D721Med (cell line): ENCODE results near the gene ZNF195.

Source experiments
- DNase-seq: peaks from one replicate; pipeline ENCODE4 v3.0.0; 2011; ENCODE audit warnings: low spot score; ENCODE audit not compliant: insufficient read length
- FAIRE-seq: peaks from 2 replicates; lab custom pipeline; 2011; peaks lifted over from hg19 to GRCh38; lab: Jason Lieb, UNC
- TF ChIP-seq, protein P1 (sequence below): IDR thresholded peaks from 2 replicates; pipeline ENCODE4 v1.5.1; 2012; ENCODE audit warnings: mild to moderate bottlenecking, control low read depth; ENCODE audit not compliant: insufficient read depth; ENCODE audit errors: missing control alignments

The ZNF195 gene

DNA sequence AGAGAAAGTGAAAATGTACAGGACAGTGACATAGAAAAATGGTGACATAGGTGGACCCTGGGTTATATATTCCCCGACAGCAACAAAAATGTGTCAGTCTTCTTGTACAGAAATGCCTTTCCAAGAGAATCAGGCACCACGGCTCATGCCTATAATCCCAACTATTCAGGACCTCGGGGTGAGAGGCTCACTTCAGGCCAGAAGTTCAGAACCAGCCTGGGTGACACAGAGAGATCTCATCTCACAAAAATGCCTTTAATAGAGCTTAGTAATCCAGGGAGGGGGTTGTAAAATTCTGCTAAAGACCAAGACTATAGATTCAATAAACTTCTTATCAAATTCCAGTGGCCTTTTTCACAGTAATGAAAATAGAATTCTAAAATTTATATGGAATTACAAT, 10.7 kb downstream of the ZNF195 start:
- TF ChIP-seq, protein P1, sequence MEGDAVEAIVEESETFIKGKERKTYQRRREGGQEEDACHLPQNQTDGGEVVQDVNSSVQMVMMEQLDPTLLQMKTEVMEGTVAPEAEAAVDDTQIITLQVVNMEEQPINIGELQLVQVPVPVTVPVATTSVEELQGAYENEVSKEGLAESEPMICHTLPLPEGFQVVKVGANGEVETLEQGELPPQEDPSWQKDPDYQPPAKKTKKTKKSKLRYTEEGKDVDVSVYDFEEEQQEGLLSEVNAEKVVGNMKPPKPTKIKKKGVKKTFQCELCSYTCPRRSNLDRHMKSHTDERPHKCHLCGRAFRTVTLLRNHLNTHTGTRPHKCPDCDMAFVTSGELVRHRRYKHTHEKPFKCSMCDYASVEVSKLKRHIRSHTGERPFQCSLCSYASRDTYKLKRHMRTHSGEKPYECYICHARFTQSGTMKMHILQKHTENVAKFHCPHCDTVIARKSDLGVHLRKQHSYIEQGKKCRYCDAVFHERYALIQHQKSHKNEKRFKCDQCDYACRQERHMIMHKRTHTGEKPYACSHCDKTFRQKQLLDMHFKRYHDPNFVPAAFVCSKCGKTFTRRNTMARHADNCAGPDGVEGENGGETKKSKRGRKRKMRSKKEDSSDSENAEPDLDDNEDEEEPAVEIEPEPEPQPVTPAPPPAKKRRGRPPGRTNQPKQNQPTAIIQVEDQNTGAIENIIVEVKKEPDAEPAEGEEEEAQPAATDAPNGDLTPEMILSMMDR, result no peak
- DNase-seq, result no peak
- FAIRE-seq, result no peak

DNA sequence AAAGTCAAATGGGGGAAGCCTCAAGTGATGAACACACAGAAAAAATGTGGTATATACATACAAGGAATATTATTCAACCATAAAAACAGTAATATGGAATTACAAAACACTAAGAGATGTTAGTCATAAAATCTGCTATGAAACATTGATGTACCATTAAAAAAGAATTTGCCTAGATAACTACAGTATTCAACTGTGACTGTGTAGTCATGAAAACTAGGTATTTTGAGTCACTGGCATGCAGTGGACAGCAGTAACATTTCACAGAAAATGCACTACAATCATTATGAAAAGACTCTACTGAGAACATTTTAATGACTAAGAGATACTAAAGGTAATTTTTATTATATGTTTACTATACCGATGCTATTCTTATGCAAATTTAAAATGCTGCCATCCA, 11.7 kb downstream of the ZNF195 start:
- FAIRE-seq (no peak), DNase-seq (no peak)
- TF ChIP-seq, protein P1, result no peak

DNA sequence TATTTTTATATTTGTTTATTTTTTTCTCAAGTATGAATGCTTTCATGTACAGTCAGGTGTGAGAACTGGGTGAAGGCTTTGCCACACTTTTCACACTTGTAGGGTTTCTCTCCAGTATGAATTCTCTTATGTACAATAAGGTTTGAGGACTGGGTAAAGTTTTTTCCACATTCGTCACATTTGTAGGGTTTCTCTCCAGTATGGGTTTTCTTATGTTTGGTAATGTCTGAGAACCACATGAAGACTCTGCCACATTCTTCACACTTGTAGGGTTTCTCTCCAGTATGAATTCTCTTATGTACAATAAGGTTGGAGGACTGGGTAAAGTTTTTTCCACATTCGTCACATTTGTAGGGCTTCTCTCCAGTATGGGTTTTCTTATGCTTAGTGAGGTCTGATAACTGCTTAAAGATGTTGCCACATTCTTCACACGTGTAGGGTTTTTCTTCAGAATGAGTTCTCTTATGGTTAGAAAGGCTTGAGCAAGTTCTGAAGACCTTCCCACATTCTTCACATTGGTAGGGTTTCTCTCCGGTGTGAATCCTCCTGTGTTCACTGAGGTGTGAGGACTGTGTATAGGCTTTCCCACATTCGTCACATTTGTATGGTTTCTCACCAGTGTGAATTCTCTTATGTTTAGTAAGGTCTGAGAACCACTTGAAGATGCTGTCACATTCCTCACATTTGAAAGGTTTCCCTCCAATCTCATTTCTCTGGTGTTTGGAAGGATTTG, 19.7 kb downstream of the ZNF195 start:
- TF ChIP-seq, protein P1, result no peak
- DNase-seq (no peak), FAIRE-seq (no peak)

DNA sequence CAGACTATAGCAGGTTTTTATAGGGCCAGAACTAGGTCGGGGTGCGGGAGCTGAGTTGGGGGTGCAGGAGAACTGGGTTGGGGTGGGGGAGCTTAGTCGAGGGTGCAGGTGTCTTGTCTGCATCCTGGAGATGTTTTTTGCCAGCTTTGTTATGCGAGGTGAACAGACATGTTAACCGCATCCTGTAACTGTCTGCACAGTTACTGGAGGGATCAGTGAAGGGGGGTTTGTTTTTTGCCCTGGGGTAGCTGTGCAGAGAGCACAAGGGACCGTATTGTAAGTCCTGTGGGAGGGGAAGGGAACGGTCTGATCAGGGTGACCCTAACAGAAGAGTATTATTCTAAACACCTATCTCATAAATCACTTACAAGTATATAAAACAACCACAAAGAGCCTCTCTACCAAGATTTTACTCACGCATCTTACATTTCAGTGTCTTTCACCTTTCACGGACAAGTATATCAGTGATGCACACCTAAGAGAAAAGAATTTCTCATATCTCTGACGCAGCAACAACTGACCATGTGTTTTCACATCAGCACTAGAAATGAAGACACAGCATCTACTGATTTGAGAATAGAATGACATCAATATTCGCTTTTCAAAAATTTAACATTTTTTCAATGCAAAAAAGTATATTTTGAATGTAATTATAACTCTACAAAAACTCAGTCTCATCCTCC, 20.8 kb downstream of the ZNF195 start:
- TF ChIP-seq, protein P1, result no peak
- no peak for FAIRE-seq
- no peak for DNase-seq

DNA sequence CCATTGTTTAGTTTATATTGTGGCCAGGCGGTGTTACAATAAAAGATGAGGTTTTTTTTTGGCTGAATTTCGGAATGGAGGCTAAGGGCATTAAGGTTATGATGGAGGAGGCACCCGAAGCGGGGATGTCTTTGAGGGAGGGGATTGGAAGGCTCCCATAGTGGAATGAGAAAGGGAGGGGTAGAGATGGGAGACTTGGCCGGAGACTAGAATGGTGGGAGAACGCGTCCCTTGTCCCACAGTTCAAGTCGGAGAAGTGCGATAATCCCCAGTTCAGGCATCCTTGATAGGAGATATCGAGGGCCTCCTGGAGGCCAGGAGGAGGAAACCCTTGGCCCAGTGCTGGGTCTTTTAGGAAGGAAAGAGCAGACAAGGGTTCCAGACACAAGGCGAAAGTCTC, 21.6 kb downstream of the ZNF195 start:
- TF ChIP-seq, protein P1, result no peak
- FAIRE-seq, result no peak
- DNase-seq, result no peak

DNA sequence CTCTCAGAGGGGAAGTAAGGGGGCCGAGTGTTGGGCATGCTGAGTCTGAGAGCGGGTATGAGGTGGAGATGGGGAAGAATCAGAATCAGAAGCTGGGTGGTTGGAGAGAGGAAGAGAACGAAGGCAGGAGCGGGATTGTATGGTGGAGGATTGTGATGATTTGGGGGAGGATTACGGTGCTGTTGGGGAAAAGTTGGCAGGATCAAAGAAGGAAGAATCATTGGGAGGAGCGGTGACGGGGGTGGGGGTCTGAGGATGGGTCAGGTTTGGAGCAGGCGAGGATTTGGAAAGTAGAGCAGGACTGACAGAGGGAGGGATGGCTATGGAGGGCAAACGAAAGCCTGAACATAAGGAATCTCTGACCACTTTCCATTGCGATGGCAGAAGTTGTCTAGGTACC, 22.1 kb downstream of the ZNF195 start:
- FAIRE-seq (no peak), DNase-seq (no peak)
- TF ChIP-seq, protein P1, result no peak

DNA sequence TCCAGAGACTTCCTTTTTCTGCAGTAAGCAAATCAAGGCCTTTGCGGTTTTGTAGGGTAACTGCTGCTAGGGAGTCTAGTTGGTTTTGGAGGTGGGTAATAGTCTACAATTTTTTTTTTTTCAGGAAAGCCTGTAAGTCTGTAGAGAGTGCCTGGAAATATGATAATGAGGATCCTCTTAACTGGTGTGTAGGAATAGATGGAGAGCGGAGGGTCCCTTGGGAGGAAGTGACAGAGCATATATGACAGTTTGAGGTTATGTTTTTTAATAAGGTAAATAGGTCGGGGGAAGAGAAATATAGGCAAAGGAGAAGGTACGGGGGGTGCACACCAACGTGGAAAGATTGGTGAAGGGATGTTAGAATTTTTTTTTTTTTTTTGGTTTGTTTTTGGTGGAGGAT, 25.9 kb downstream of the ZNF195 start:
- DNase-seq, result no peak
- TF ChIP-seq, protein P1, result no peak
- no peak for FAIRE-seq
